Endothelial cell (in vitro differentiated cells): Measurements from ENCODE around the gene PCGF3. TPM values are rescaled to one million over a fixed set of nuclear protein-coding genes. Genes with fewer than 3 reads are reported as not detected.
A peak's percentile ranks its signal among the peaks of the same experiment; 100 is the strongest.

ENCODE experiments used
- DNase-seq: peaks from one replicate; pipeline ENCODE4 v3.0.0; 2021; ENCODE audit warnings: low spot score
- H3K27ac Mint-ChIP-seq: one replicate; pipeline ENCODE4 v1.8.0; 2021; ENCODE audit warnings: mixed read lengths, inconsistent platforms; ENCODE audit not compliant: unreplicated experiment
- H3K27me3 Mint-ChIP-seq: one replicate; pipeline ENCODE4 v1.8.0; 2021; ENCODE audit warnings: mild to moderate bottlenecking, moderate library complexity, mixed read lengths, inconsistent platforms; ENCODE audit not compliant: unreplicated experiment
- H3K36me3 Mint-ChIP-seq: one replicate; pipeline ENCODE4 v1.8.0; 2021; ENCODE audit warnings: mild to moderate bottlenecking, low read depth, mixed read lengths, inconsistent platforms; ENCODE audit not compliant: unreplicated experiment
- H3K4me1 Mint-ChIP-seq: one replicate; pipeline ENCODE4 v1.8.0; 2021; ENCODE audit warnings: mild to moderate bottlenecking, mixed read lengths, inconsistent platforms; ENCODE audit not compliant: unreplicated experiment
- H3K4me3 Mint-ChIP-seq: one replicate; pipeline ENCODE4 v1.8.0; 2021; ENCODE audit warnings: mild to moderate bottlenecking, mixed read lengths, inconsistent platforms; ENCODE audit not compliant: unreplicated experiment
- H3K9me3 Mint-ChIP-seq: one replicate; pipeline ENCODE4 v1.8.0; 2021; ENCODE audit warnings: mixed read lengths, inconsistent platforms; ENCODE audit not compliant: unreplicated experiment
- total RNA-seq: library from RNA; stranded (reverse); fragmentation: NEBNext Ultra II Directional; extraction: Animal tissue kit (Norgen Biotek cat#: 25700); gene quantifications from one replicate; pipeline ENCODE4 v1.2.1, GENCODE V29; 2021; ENCODE audit not compliant: unreplicated experiment
- TF ChIP-seq, protein P1 (sequence below): fragments of 200-600 bp; sonication (generic); IDR thresholded peaks from one replicate; pipeline ENCODE4 v1.5.0; 2021; ENCODE audit warnings: antibody characterized with exemption; ENCODE audit not compliant: unreplicated experiment

PCGF3 gene
- total RNA-seq, 1 donor from 2014 or later: 84.5 TPM

GRCh38 chr4:723751-724530, 18.3 kb downstream of the PCGF3 start:
- no peak for DNase-seq
- Mint-ChIP-seq H3K4me3 (peak overlapping the region; percentile 7), H3K36me3 (peaks cover 28% of the 10 kb centered on the region), H3K27ac (peak overlapping the region; percentile 57), H3K9me3 (no peaks in the 10 kb centered on the region), H3K4me1 (peaks cover 10% of the 10 kb centered on the region), H3K27me3 (peaks cover 20% of the 10 kb centered on the region)
- TF ChIP-seq, protein P1, sequence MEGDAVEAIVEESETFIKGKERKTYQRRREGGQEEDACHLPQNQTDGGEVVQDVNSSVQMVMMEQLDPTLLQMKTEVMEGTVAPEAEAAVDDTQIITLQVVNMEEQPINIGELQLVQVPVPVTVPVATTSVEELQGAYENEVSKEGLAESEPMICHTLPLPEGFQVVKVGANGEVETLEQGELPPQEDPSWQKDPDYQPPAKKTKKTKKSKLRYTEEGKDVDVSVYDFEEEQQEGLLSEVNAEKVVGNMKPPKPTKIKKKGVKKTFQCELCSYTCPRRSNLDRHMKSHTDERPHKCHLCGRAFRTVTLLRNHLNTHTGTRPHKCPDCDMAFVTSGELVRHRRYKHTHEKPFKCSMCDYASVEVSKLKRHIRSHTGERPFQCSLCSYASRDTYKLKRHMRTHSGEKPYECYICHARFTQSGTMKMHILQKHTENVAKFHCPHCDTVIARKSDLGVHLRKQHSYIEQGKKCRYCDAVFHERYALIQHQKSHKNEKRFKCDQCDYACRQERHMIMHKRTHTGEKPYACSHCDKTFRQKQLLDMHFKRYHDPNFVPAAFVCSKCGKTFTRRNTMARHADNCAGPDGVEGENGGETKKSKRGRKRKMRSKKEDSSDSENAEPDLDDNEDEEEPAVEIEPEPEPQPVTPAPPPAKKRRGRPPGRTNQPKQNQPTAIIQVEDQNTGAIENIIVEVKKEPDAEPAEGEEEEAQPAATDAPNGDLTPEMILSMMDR: no peak

GRCh38 chr4:725391-726234, 20.0 kb downstream of the PCGF3 start:
- no peaks in the 10 kb centered on the region for H3K9me3 Mint-ChIP-seq
- H3K27me3 Mint-ChIP-seq: peaks cover 15% of the 10 kb centered on the region
- peak overlapping the region; percentile 61 for H3K27ac Mint-ChIP-seq
- peaks cover 25% of the 10 kb centered on the region for H3K36me3 Mint-ChIP-seq
- TF ChIP-seq, protein P1: no peak
- no peak for DNase-seq
- H3K4me1 Mint-ChIP-seq: peaks cover 8% of the 10 kb centered on the region
- H3K4me3 Mint-ChIP-seq: peak overlapping the region; percentile 47

DNA sequence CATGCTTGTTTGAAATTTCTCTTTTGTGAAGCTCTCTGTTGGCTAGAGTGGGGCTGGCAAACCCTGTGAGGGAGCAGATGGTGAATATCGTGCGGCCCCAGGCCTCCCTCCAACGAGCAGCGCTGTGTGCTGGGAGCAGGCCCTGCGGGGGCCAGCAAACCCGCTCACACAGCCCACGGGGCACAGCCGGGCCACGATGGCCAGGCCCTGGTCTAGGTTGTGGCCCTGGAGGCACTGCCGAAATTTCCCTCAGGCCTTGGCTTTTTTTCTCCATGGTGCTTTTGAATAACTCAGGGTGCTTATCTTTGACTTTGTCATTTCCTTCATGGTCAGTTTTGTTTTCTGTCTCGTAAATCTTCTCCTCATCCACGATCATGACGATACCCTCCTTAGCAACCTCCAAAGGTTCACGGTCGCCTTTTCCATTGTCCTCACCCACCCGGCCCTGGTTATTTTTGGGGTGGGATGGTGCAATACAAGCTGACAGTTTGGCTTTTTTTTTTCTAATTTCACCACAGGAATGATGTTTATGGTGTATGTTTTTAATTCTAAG, 20.7 kb downstream of the PCGF3 start:
- TF ChIP-seq, protein P1: no peak
- Mint-ChIP-seq H3K4me1 (peaks cover 8% of the 10 kb centered on the region), H3K27ac (no peak overlapping the region), H3K36me3 (peaks cover 24% of the 10 kb centered on the region), H3K27me3 (peaks cover 18% of the 10 kb centered on the region), H3K9me3 (no peaks in the 10 kb centered on the region), H3K4me3 (no peak overlapping the region)
- DNase-seq: no peak

DNA sequence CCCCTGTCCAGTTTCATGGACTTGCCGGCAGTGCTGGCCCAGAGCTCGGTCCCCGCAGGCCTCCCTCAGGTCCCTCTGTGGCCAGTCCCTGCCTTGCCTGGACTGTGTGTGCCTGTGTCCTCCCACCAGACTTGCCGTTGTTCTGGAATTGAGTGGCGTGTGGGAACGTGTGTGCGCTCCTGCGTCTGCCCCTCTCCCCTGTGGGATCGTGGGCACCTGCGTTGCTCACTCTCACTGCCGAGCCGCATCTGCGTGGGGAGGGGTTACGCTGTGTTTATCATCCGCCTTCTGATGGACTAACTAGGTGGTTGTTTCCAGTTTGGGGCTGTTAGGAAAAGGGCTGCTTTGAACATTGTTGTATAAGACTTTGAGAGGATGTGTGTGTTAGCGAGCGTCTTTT, 21.2 kb downstream of the PCGF3 start:
- Mint-ChIP-seq H3K27me3 (peaks cover 15% of the 10 kb centered on the region), H3K9me3 (no peaks in the 10 kb centered on the region), H3K27ac (no peak overlapping the region), H3K36me3 (peaks cover 19% of the 10 kb centered on the region), H3K4me1 (peaks cover 8% of the 10 kb centered on the region), H3K4me3 (no peak overlapping the region)
- TF ChIP-seq, protein P1: no peak
- DNase-seq: no peak
